SJSA1 (cell line): ENCODE results near the gene ATG5. TPM values are rescaled to one million over a fixed set of nuclear protein-coding genes. Genes with fewer than 3 reads are reported as not detected.
"Not testable (repeated sequence)": the region's sequence is repeated elsewhere in the genome, so short reads cannot be mapped to it uniquely, and the experiment has no call there.

ENCODE experiments used
- DNase-seq, 2 experiments: peaks; one replicate each; pipeline ENCODE4 v3.0.0-alpha.2; 2015 to 2020; ENCODE audit warnings: low spot score in 2 of 2, low read depth in 1 of 2
- H3K27ac ChIP-seq: fragments of 250-450 bp; sonication (Bioruptor Pico); 2 replicates; pipeline ENCODE4 v1.5.1; 2020; ENCODE audit warnings: mild to moderate bottlenecking, moderate library complexity
- H3K27me3 ChIP-seq: fragments of 250-450 bp; sonication (Bioruptor Pico); replicated peaks from 2 replicates; pipeline ENCODE4 v1.5.1; 2020; ENCODE audit warnings: mild to moderate bottlenecking, moderate library complexity
- H3K36me3 ChIP-seq: fragments of 250-450 bp; sonication (Bioruptor Pico); 2 replicates; pipeline ENCODE4 v1.5.1; 2020; ENCODE audit warnings: mild to moderate bottlenecking
- H3K4me1 ChIP-seq: fragments of 250-450 bp; sonication (Bioruptor Pico); replicated peaks from 2 replicates; pipeline ENCODE4 v1.6.1; 2021; ENCODE audit warnings: mild to moderate bottlenecking
- H3K4me3 ChIP-seq: fragments of 250-450 bp; sonication (Bioruptor Pico); 2 replicates; pipeline ENCODE4 v1.5.1; 2020; ENCODE audit warnings: mild to moderate bottlenecking
- H3K9me3 ChIP-seq: fragments of 250-450 bp; sonication (Bioruptor Pico); replicated peaks from 2 replicates; pipeline ENCODE4 v1.5.1; 2020; ENCODE audit warnings: mild to moderate bottlenecking
- total RNA-seq: library from RNA; depleted of rRNA; stranded (reverse); fragments of >200 nt; shearing (Covaris generic); gene quantifications from 2 replicates; pipeline ENCODE4 v1.2.3, GENCODE V29; 2014

Gene ATG5
- total RNA-seq, 1 experiment from 2014 or later, result 68.7 TPM

GRCh38 chr6:106154326-106154725 lies 171.2 kb downstream of the ATG5 start:
- DNase-seq, result no peak
- Histone ChIP-seq H3K4me3 (no peak overlapping the region), H3K27ac (no peak overlapping the region), H3K27me3 (no peaks in the 10 kb centered on the region), H3K4me1 (peaks cover 8% of the 10 kb centered on the region), H3K36me3 (no peaks in the 10 kb centered on the region), H3K9me3 (no peaks in the 10 kb centered on the region)

- no peak overlapping the region for H3K4me3 ChIP-seq
- DNase-seq, result no peak
- H3K27ac ChIP-seq, result no peak overlapping the region
- H3K27me3 ChIP-seq, result no peaks in the 10 kb centered on the region
- H3K9me3 ChIP-seq, result no peaks in the 10 kb centered on the region
- no peaks in the 10 kb centered on the region for H3K36me3 ChIP-seq
- H3K4me1 ChIP-seq, result no peaks in the 10 kb centered on the region
These were observed 172.6 kb downstream of the ATG5 start for GRCh38 chr6:106152952-106153351.

- not testable (repeated sequence) for DNase-seq, H3K9me3 ChIP-seq, H3K4me3 ChIP-seq, H3K27ac ChIP-seq, H3K36me3 ChIP-seq, H3K27me3 ChIP-seq, H3K4me1 ChIP-seq
These were observed 173.1 kb downstream of the ATG5 start for GRCh38 chr6:106152476-106152875.

- no peaks in the 10 kb centered on the region for H3K36me3 ChIP-seq
- no peaks in the 10 kb centered on the region; the same call in 1 of the 2 replicates for H3K9me3 ChIP-seq
- no peaks in the 10 kb centered on the region for H3K4me1 ChIP-seq
- H3K27me3 ChIP-seq, result no peaks in the 10 kb centered on the region
- H3K27ac ChIP-seq, result no peak overlapping the region
- DNase-seq, result no peak
- no peak overlapping the region for H3K4me3 ChIP-seq
These were observed 176.0 kb downstream of the ATG5 start for GRCh38 chr6:106149472-106150069.

GRCh38 chr6:106147476-106147875 lies 178.1 kb downstream of the ATG5 start:
- H3K4me3 ChIP-seq, result no peak overlapping the region
- no peaks in the 10 kb centered on the region for H3K36me3 ChIP-seq
- H3K4me1 ChIP-seq, result no peaks in the 10 kb centered on the region
- no peaks in the 10 kb centered on the region for H3K27me3 ChIP-seq
- H3K9me3 ChIP-seq, result no peaks in the 10 kb centered on the region; the same call in 1 of the 2 replicates
- no peak for DNase-seq
- no peak overlapping the region for H3K27ac ChIP-seq

GRCh38 chr6:106146852-106147351 lies 178.7 kb downstream of the ATG5 start:
- DNase-seq, result no peak

GRCh38 chr6:106145741-106146227 lies 179.8 kb downstream of the ATG5 start:
- H3K27ac ChIP-seq, result no peak overlapping the region
- H3K4me3 ChIP-seq, result no peak overlapping the region
- H3K9me3 ChIP-seq, result no peaks in the 10 kb centered on the region; the same call in 1 of the 2 replicates
- DNase-seq, result no peak
- H3K27me3 ChIP-seq, result no peaks in the 10 kb centered on the region
- H3K36me3 ChIP-seq, result no peaks in the 10 kb centered on the region
- no peaks in the 10 kb centered on the region for H3K4me1 ChIP-seq

More at GRCh38 chr6:106146852-106147351, 178.7 kb downstream of the ATG5 start:
- Histone ChIP-seq H3K27me3 (no peaks in the 10 kb centered on the region), H3K9me3 (no peaks in the 10 kb centered on the region; the same call in 1 of the 2 replicates), H3K36me3 (no peaks in the 10 kb centered on the region), H3K4me1 (no peaks in the 10 kb centered on the region), H3K4me3 (no peak overlapping the region), H3K27ac (no peak overlapping the region)

- Histone ChIP-seq H3K9me3 (no peaks in the 10 kb centered on the region; the same call in 1 of the 2 replicates), H3K27me3 (no peaks in the 10 kb centered on the region), H3K4me1 (no peaks in the 10 kb centered on the region), H3K36me3 (no peaks in the 10 kb centered on the region), H3K4me3 (no peak overlapping the region), H3K27ac (no peak overlapping the region)
- no peak for DNase-seq
These were observed 180.4 kb downstream of the ATG5 start for GRCh38 chr6:106145144-106145543.

- no peak for DNase-seq
- H3K4me3 ChIP-seq, result no peak overlapping the region
- H3K27ac ChIP-seq, result no peak overlapping the region
- no peaks in the 10 kb centered on the region for H3K36me3 ChIP-seq
- H3K4me1 ChIP-seq, result no peaks in the 10 kb centered on the region
- H3K27me3 ChIP-seq, result no peaks in the 10 kb centered on the region
- no peaks in the 10 kb centered on the region; the same call in 1 of the 2 replicates for H3K9me3 ChIP-seq
These were observed 181.9 kb downstream of the ATG5 start for GRCh38 chr6:106143665-106144064.

GRCh38 chr6:106142876-106143431 lies 182.6 kb downstream of the ATG5 start:
- no peak overlapping the region for H3K27ac ChIP-seq
- no peaks in the 10 kb centered on the region; the same call in 1 of the 2 replicates for H3K9me3 ChIP-seq
- H3K4me3 ChIP-seq, result no peak overlapping the region
- no peaks in the 10 kb centered on the region for H3K4me1 ChIP-seq
- DNase-seq, result no peak
- H3K27me3 ChIP-seq, result no peaks in the 10 kb centered on the region
- H3K36me3 ChIP-seq, result no peaks in the 10 kb centered on the region

GRCh38 chr6:106141441-106142237 lies 183.9 kb downstream of the ATG5 start:
- Histone ChIP-seq H3K9me3 (no peaks in the 10 kb centered on the region), H3K36me3 (no peaks in the 10 kb centered on the region), H3K4me1 (no peaks in the 10 kb centered on the region), H3K4me3 (no peak overlapping the region), H3K27ac (no peak overlapping the region), H3K27me3 (no peaks in the 10 kb centered on the region)
- DNase-seq, result no peak

- H3K27ac ChIP-seq, result no peak overlapping the region
- no peak overlapping the region for H3K4me3 ChIP-seq
- no peaks in the 10 kb centered on the region for H3K27me3 ChIP-seq
- H3K36me3 ChIP-seq, result no peaks in the 10 kb centered on the region
- peaks cover 19% of the 10 kb centered on the region for H3K4me1 ChIP-seq
- peaks cover 3% of the 10 kb centered on the region; the same call in 1 of the 2 replicates for H3K9me3 ChIP-seq
- DNase-seq, result no peak
These were observed 187.4 kb downstream of the ATG5 start for GRCh38 chr6:106138151-106138550.

- peaks cover 19% of the 10 kb centered on the region for H3K4me1 ChIP-seq
- H3K36me3 ChIP-seq, result no peaks in the 10 kb centered on the region
- DNase-seq, result no peak
- H3K9me3 ChIP-seq, result peaks cover 3% of the 10 kb centered on the region; the same call in 1 of the 2 replicates
- no peak overlapping the region for H3K4me3 ChIP-seq
- no peak overlapping the region for H3K27ac ChIP-seq
- H3K27me3 ChIP-seq, result no peaks in the 10 kb centered on the region
These were observed 188.7 kb downstream of the ATG5 start for GRCh38 chr6:106136845-106137244.
